Mesenchymal stem cell (in vitro differentiated cells and primary cell): ENCODE measurements around the gene SIRT7.

Source experiments
- DNase-seq: peaks from one replicate; pipeline ENCODE4 v3.0.0-alpha.2; 2013
- H2AFZ ChIP-seq: one replicate; pipeline ENCODE4 v1.6.1; 2013; ENCODE audit warnings: low read depth, mild to moderate bottlenecking, control low read depth, inconsistent platforms, low read length, moderate library complexity
- H2AK5ac ChIP-seq: 2 replicates; pipeline ENCODE4 v1.6.1; 2013; ENCODE audit warnings: low read length, moderate library complexity, mild to moderate bottlenecking, inconsistent platforms; ENCODE audit not compliant: severe bottlenecking
- H2BK120ac ChIP-seq: one replicate; pipeline ENCODE4 v1.6.1; 2013; ENCODE audit warnings: low read depth, mild to moderate bottlenecking, inconsistent platforms, low read length, moderate library complexity
- H2BK12ac ChIP-seq, 2 experiments: one replicate each; pipeline ENCODE4 v1.6.1; 2013; ENCODE audit warnings: inconsistent platforms in 2 of 2, low read length in 2 of 2, mild to moderate bottlenecking in 2 of 2, moderate library complexity in 2 of 2, control low read depth in 1 of 2
- H2BK15ac ChIP-seq: one replicate; pipeline ENCODE4 v1.6.1; 2013; ENCODE audit warnings: mild to moderate bottlenecking, low read depth, inconsistent platforms; ENCODE audit not compliant: poor library complexity, severe bottlenecking
- H2BK5ac ChIP-seq: 2 replicates; pipeline ENCODE4 v1.6.1; 2013; ENCODE audit warnings: low read depth, mild to moderate bottlenecking, low read length, control low read depth, inconsistent platforms; ENCODE audit not compliant: poor library complexity, severe bottlenecking
- H3K14ac ChIP-seq, 2 experiments: one replicate each; pipeline ENCODE4 v1.6.1; 2013; ENCODE audit warnings: inconsistent platforms in 2 of 2, low read length in 2 of 2, control low read depth in 1 of 2, mild to moderate bottlenecking in 1 of 2, moderate library complexity in 1 of 2
- H3K18ac ChIP-seq, 2 experiments: one replicate each; pipeline ENCODE4 v1.6.1; 2013; ENCODE audit warnings: inconsistent platforms in 2 of 2, low read length in 2 of 2, control low read depth in 1 of 2, low read depth in 1 of 2, mild to moderate bottlenecking in 1 of 2
- H3K23ac ChIP-seq, 2 experiments: one replicate each; pipeline ENCODE4 v1.6.1; 2013; ENCODE audit warnings: inconsistent platforms in 2 of 2, low read length in 2 of 2, mild to moderate bottlenecking in 2 of 2, moderate library complexity in 2 of 2, control low read depth in 1 of 2
- H3K27ac ChIP-seq: 2 replicates; pipeline ENCODE4 v1.5.1; 2013; ENCODE audit warnings: mild to moderate bottlenecking, moderate library complexity, low read length, control low read depth, inconsistent platforms; ENCODE audit not compliant: poor library complexity, severe bottlenecking
- H3K27me3 ChIP-seq, 2 experiments: 2 replicates each; pipeline versions ENCODE4 v1.6.1 to v1.7.0; 2013; ENCODE audit warnings: low read length in 2 of 2, mild to moderate bottlenecking in 2 of 2, moderate library complexity in 2 of 2, control low read depth in 1 of 2, inconsistent platforms in 1 of 2; ENCODE audit not compliant: control insufficient read depth in 1 of 2, insufficient read depth in 1 of 2
- H3K36me3 ChIP-seq, 2 experiments: 2 replicates each; pipeline versions ENCODE4 v1.6.1 to v1.7.0; 2013; ENCODE audit warnings: low read length in 2 of 2, control low read depth in 1 of 2, inconsistent platforms in 1 of 2, low read depth in 1 of 2, mild to moderate bottlenecking in 1 of 2; ENCODE audit not compliant: insufficient read depth in 2 of 2, control insufficient read depth in 1 of 2
- H3K4ac ChIP-seq, 2 experiments: one replicate each; pipeline ENCODE4 v1.6.1; 2013; ENCODE audit warnings: inconsistent platforms in 2 of 2, low read length in 2 of 2, mild to moderate bottlenecking in 2 of 2, moderate library complexity in 2 of 2, control low read depth in 1 of 2, low read depth in 1 of 2
- H3K4me1 ChIP-seq: 2 replicates; pipeline ENCODE4 v1.6.1; 2013; ENCODE audit warnings: low read depth, low read length, control low read depth; ENCODE audit not compliant: control insufficient read depth, insufficient read depth
- H3K4me2 ChIP-seq: 2 replicates; pipeline ENCODE4 v1.6.1; 2013; ENCODE audit warnings: low read length, mild to moderate bottlenecking, inconsistent platforms; ENCODE audit not compliant: poor library complexity, severe bottlenecking
- H3K4me3 ChIP-seq, 2 experiments: 2 replicates each; pipeline versions ENCODE4 v1.5.1 to v1.7.0; 2013; ENCODE audit warnings: low read length in 2 of 2, mild to moderate bottlenecking in 2 of 2, control low read depth in 1 of 2, low read depth in 1 of 2; ENCODE audit not compliant: insufficient read depth in 1 of 2
- H3K79me1 ChIP-seq: replicated peaks from 2 replicates; pipeline ENCODE4 v1.6.1; 2013; ENCODE audit warnings: mild to moderate bottlenecking, control low read depth, low read length, inconsistent platforms; ENCODE audit not compliant: poor library complexity, severe bottlenecking
- H3K9ac ChIP-seq: 2 replicates; pipeline ENCODE4 v1.7.0; 2013; ENCODE audit warnings: mild to moderate bottlenecking, low read length, moderate library complexity
- H3K9me3 ChIP-seq: 2 replicates; pipeline ENCODE4 v1.7.0; 2013; ENCODE audit warnings: mild to moderate bottlenecking, low read length; ENCODE audit not compliant: control insufficient read depth
- H4K8ac ChIP-seq: one replicate; pipeline ENCODE4 v1.6.1; 2013; ENCODE audit warnings: inconsistent platforms, mild to moderate bottlenecking, low read length, moderate library complexity
- H4K91ac ChIP-seq: one replicate; pipeline ENCODE4 v1.6.1; 2013; ENCODE audit warnings: mild to moderate bottlenecking, low read length, inconsistent platforms
- WGBS: methylation state at CpG from one replicate; pipeline ENCODE4 v1.1.7; 2013; ENCODE audit warnings: mixed read lengths; 5-methylcytosine and 5-hydroxymethylcytosine counted together

Gene SIRT7

DNA sequence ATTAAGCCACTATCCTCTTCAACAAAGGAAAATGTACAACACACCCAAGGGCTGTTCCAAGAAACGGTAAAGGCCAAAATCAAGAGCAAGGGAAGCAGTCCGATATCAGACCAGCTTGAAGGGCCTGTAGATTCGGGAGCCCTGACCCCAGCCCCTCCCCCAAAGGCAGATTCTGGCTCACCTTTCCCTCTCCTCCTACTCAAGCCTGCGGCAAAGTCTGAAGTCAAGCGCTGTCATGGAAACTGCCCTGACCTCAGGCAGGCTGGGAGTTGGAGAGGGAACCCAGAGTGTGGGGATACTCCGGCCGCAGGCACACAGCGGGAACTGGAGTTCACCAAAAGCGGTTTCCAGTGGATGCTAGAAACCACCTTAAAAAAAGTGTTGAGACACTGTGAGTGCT lies 28.4 kb downstream of the SIRT7 start:
- no peak overlapping the region for H2AK5ac ChIP-seq
- H3K4ac ChIP-seq: no peak overlapping the region
- no peak overlapping the region for H4K91ac ChIP-seq
- H3K4me3 ChIP-seq: peak overlapping the region in 1 of 2 experiments; percentile 95
- H3K36me3 ChIP-seq: peaks cover 59 to 62% of the 10 kb centered on the region in 2 experiments
- H3K9me3 ChIP-seq: no peaks in the 10 kb centered on the region
- no peak overlapping the region for H2BK15ac ChIP-seq
- no peak overlapping the region for H2BK120ac ChIP-seq
- H3K4me2 ChIP-seq: no peak overlapping the region
- no peaks in the 10 kb centered on the region for H3K27me3 ChIP-seq
- 95% methylated on average over 8 of the region's 9 CpGs for WGBS
- H3K14ac ChIP-seq: no peak overlapping the region
- no peak overlapping the region for H2BK5ac ChIP-seq
- no peak for DNase-seq
- H3K9ac ChIP-seq: peak overlapping the region; percentile 96
- no peak overlapping the region for H3K27ac ChIP-seq
- peak overlapping the region in 1 of 2 experiments; percentile 36 for H3K23ac ChIP-seq
- H2AFZ ChIP-seq: no peak overlapping the region
- peak overlapping the region in 1 of 2 experiments; percentile 8 for H2BK12ac ChIP-seq
- H4K8ac ChIP-seq: no peak overlapping the region
- peaks cover 43% of the 10 kb centered on the region for H3K4me1 ChIP-seq
- H3K79me1 ChIP-seq: peaks cover 31% of the 10 kb centered on the region
- no peak overlapping the region for H3K18ac ChIP-seq

DNA sequence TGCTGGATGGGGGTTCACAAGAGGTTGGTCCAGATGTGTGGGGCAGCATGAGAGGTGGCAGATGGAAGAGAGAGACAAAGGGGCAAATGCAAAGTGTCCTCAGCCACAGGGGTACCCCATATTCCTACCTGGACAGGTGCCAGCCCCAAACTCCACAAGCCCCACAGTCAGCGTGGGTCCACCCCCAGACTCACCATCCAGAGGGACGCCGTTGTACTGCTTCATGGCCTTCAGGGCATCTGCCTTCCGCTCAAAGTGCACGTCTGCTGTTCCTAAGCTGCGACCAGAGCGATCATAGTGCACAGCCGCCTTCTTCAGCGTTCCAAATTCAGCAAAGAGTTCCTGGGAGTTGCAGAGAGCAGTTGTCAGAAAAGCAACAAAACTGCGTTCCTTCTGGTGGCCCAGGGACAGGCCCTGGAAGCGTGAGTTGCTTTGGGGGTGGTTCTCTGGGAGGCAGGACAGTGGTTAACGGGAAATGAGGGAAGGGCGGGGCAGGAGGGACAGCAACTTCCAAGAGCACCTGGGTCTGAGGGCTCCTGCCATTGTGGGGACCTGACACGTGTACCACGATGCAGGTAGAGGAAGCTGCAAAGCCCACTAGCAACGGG lies 28.9 kb downstream of the SIRT7 start:
- H3K27me3 ChIP-seq: no peaks in the 10 kb centered on the region
- H3K4me3 ChIP-seq: no peak overlapping the region
- H3K9ac ChIP-seq: no peak overlapping the region
- no peak overlapping the region for H2AK5ac ChIP-seq
- H3K4ac ChIP-seq: no peak overlapping the region
- no peak overlapping the region for H3K18ac ChIP-seq
- no peak overlapping the region for H3K27ac ChIP-seq
- H4K8ac ChIP-seq: no peak overlapping the region
- no peak overlapping the region for H2AFZ ChIP-seq
- H2BK12ac ChIP-seq: no peak overlapping the region
- 95% methylated on average over 16 of the region's 16 CpGs for WGBS
- peaks cover 60 to 61% of the 10 kb centered on the region in 2 experiments for H3K36me3 ChIP-seq
- H2BK15ac ChIP-seq: no peak overlapping the region
- H3K4me2 ChIP-seq: no peak overlapping the region
- H3K14ac ChIP-seq: no peak overlapping the region
- no peak overlapping the region for H2BK5ac ChIP-seq
- peaks cover 28% of the 10 kb centered on the region for H3K79me1 ChIP-seq
- peaks cover 43% of the 10 kb centered on the region for H3K4me1 ChIP-seq
- H3K9me3 ChIP-seq: no peaks in the 10 kb centered on the region
- no peak for DNase-seq
- H3K23ac ChIP-seq: peak overlapping the region in 1 of 2 experiments; percentile 53
- H4K91ac ChIP-seq: no peak overlapping the region
- H2BK120ac ChIP-seq: no peak overlapping the region

DNA sequence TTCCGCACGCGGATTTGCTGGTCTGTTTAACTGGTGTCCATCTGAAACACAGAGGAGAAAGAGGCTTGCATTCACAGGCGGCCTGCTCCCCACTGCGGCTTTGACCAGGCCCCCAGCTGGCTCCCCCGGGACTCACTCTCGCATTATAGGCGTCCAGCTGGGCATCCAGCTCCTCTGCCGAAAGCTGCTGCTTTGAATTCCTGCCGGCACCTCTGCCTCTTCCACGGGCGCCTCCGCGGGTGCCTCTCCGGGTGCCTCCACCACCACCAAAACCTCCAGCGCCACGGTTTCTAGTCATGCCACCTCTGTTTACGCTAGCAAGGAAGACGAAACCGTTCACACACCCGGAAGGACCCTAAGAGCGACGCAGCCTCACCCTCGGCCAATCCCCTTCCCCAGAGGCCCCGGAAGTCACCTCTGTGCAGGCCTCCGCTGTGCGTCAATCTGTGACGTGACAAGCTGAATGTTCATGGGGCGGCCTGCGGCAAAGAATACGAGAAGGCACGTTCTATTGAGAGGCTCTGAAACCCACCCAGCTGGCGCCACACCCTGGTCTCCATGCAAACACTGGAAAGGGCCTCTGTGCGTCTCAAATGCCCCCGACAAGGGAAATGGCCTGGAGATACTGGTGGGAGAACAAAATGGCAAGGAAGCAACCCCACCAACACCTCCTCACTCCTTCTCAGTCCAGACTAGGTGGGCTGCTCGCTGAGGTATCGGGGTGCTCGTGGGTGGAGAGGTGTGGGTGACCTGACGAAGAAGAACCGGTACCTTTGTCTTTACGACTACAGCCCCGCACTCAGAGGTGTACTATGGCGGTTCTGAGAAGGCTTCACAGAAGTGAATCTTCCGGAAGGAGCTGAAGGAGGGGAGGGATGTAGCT lies 29.6 kb downstream of the SIRT7 start:
- Histone ChIP-seq H3K27ac (no peak overlapping the region), H3K9me3 (no peaks in the 10 kb centered on the region), H3K4me1 (peaks cover 39% of the 10 kb centered on the region), H3K79me1 (peaks cover 28% of the 10 kb centered on the region), H2BK5ac (no peak overlapping the region), H3K4me2 (no peak overlapping the region), H3K9ac (no peak overlapping the region), H4K8ac (no peak overlapping the region), H2AFZ (no peak overlapping the region), H2BK12ac (no peak overlapping the region), H3K36me3 (peaks cover 62 to 69% of the 10 kb centered on the region in 2 experiments), H2AK5ac (no peak overlapping the region), H3K4ac (no peak overlapping the region), H3K23ac (peak overlapping the region in 1 of 2 experiments; percentile 53), H3K14ac (no peak overlapping the region), H2BK120ac (no peak overlapping the region), H4K91ac (no peak overlapping the region), H3K4me3 (no peak overlapping the region), H3K18ac (no peak overlapping the region), H3K27me3 (no peaks in the 10 kb centered on the region), H2BK15ac (no peak overlapping the region)
- no peak for DNase-seq
- 96% methylated on average over 43 of the region's 44 CpGs for WGBS

- H3K27me3 ChIP-seq: no peaks in the 10 kb centered on the region
Measured at GRCh38 chr17:81885869-81886548, 32.0 kb downstream of the SIRT7 start.

More at GRCh38 chr17:81885869-81886548, 32.0 kb downstream of the SIRT7 start:
- no peak overlapping the region for H4K8ac ChIP-seq
- DNase-seq: no peak
- no peak overlapping the region for H4K91ac ChIP-seq
- H2BK12ac ChIP-seq: no peak overlapping the region
- 92% methylated on average over 11 of the region's 11 CpGs for WGBS
- H3K4me2 ChIP-seq: no peak overlapping the region
- no peak overlapping the region for H2BK120ac ChIP-seq
- peak overlapping the region; percentile 45 for H2AK5ac ChIP-seq
- peaks cover 75 to 79% of the 10 kb centered on the region in 2 experiments for H3K36me3 ChIP-seq
- H3K4me3 ChIP-seq: no peak overlapping the region
- peak overlapping the region; percentile 82 for H3K27ac ChIP-seq
- H2BK5ac ChIP-seq: no peak overlapping the region
- H3K14ac ChIP-seq: no peak overlapping the region
- H3K9ac ChIP-seq: no peak overlapping the region
- H3K9me3 ChIP-seq: no peaks in the 10 kb centered on the region
- H2BK15ac ChIP-seq: no peak overlapping the region
- no peak overlapping the region for H3K18ac ChIP-seq
- peaks cover 34% of the 10 kb centered on the region for H3K4me1 ChIP-seq
- H3K23ac ChIP-seq: no peak overlapping the region
- H3K79me1 ChIP-seq: peaks cover 26% of the 10 kb centered on the region
- no peak overlapping the region for H2AFZ ChIP-seq
- H3K4ac ChIP-seq: no peak overlapping the region
